GM19025 (cell line): ENCODE results near the gene CDK8.
"Not testable (repeated sequence)": the region's sequence is repeated elsewhere in the genome, so short reads cannot be mapped to it uniquely, and the experiment has no call there.

Source experiments
- ATAC-seq: cut with Tn5 transposase; IDR thresholded peaks from one replicate; pipeline ENCODE4 v1.9.1; 2021; ENCODE audit warnings: mild to moderate bottlenecking, low read depth, moderate library complexity; ENCODE audit not compliant: unreplicated experiment

The CDK8 gene

GRCh38 chr13:26310003-26310402 lies 56.1 kb downstream of the CDK8 start:
- no peak for ATAC-seq

DNA sequence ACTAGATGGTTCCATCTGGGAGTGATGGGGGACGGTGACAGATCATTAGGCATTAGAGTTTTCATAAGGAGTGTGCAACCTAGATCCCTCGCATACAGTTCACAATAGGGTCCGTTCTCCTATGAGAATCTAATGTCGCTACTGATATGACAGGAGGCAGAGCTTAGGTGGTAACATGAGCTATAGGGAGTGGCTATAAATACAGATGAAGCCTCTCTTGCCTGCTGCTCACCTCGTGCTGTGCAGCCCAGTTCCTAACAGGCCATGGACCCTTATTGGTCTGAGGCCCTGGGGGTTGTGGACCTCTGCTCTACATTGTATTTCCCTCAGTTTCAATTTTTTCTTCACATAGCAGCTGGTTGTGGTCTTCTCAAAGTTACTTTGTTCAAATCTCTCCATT lies 56.5 kb downstream of the CDK8 start:
- ATAC-seq = no peak

GRCh38 chr13:26312019-26312418 lies 58.1 kb downstream of the CDK8 start:
- not testable (repeated sequence) for ATAC-seq

DNA sequence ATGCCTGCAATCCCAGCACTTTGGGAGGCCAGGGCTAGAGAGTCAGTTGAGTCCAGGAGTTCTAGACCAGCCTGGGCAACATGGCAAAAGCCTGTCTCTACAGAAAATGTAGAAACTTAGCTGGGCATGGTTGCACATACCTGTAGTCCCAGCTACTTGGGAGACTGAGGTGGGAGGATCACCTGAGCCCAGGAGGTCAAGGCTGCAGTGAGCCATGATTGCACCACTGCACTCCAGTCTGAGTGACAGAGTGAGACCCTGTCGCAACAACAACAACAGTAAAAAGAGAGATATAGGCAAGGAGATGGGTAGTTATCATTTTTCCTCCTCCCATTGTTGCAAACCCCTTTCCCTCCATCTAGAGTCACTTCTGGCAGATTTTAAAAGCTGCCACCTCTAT lies 62.2 kb downstream of the CDK8 start:
- not testable (repeated sequence) for ATAC-seq

- no peak for ATAC-seq
These were observed 66.8 kb downstream of the CDK8 start for GRCh38 chr13:26320766-26321165.

GRCh38 chr13:26323127-26323526 lies 69.2 kb downstream of the CDK8 start:
- no peak for ATAC-seq

DNA sequence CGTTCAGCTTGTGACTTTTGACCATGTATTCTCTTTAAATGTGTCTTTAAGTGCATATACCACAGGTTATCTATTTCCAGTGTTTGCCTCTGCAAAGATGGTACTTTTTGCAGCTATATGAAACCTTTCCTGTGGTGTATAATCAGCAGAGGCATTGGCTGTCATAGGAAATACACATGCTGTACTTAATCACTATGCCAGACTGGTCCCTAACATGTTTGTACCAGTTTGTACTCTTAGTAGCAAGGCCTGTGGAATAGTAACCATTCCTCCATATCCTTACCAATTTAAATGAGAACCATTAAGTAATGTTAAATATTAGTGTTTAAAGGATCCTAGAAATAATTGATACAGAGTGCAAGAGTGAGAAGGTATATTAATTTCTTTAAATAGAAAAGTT lies 69.8 kb downstream of the CDK8 start:
- ATAC-seq = no peak

- ATAC-seq = no peak
These were observed 70.4 kb downstream of the CDK8 start for GRCh38 chr13:26324294-26324693.

GRCh38 chr13:26324867-26325266 lies 70.9 kb downstream of the CDK8 start:
- ATAC-seq = no peak

GRCh38 chr13:26325876-26326275 lies 71.9 kb downstream of the CDK8 start:
- peak; percentile 77 for ATAC-seq

GRCh38 chr13:26326562-26326961 lies 72.6 kb downstream of the CDK8 start:
- no peak for ATAC-seq

GRCh38 chr13:26327940-26328725 lies 74.2 kb downstream of the CDK8 start:
- ATAC-seq = no peak

GRCh38 chr13:26335158-26335557 lies 81.2 kb downstream of the CDK8 start:
- ATAC-seq = no peak

DNA sequence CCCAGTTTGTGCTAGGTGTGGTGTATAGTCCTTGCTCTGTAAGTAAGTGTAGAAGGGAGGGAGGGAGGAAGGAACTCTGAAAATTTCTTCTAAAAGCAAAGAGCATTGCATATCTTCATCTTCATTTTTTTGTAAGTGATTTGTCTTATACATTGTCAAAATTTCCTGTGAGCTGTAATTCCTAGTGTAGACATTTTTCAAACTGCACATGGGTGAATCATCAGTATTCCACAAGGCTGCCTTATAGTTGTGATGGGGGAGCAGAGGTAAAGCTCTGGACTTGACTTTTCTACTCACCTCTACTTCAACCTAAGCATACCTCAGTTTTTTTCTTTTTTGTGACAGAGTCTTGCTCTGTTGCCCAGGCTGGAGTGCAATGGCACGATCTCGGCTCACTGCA lies 86.9 kb downstream of the CDK8 start:
- no peak for ATAC-seq

- ATAC-seq = no peak
These were observed 89.0 kb downstream of the CDK8 start for GRCh38 chr13:26342898-26343297.

DNA sequence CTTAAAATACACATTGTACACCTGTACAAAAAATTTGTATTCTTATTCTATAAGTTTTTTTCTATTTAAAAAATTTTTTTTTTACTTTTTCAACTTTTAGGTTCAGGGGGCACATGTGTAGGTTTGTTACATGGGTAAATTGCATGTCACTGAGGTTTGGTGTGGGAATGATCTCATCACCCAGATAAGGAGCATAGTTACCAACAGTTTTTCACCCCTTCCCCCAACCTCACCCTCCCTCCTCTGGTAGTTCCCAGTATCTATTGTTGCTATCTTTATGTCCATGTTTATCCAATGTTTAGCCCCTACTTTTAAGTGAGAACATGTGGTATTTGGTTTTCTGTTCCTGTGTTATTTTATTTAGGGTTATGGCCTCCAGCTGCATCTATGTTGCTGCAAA lies 89.9 kb downstream of the CDK8 start:
- ATAC-seq = no peak

GRCh38 chr13:26344980-26345379 lies 91.1 kb downstream of the CDK8 start:
- no peak for ATAC-seq

DNA sequence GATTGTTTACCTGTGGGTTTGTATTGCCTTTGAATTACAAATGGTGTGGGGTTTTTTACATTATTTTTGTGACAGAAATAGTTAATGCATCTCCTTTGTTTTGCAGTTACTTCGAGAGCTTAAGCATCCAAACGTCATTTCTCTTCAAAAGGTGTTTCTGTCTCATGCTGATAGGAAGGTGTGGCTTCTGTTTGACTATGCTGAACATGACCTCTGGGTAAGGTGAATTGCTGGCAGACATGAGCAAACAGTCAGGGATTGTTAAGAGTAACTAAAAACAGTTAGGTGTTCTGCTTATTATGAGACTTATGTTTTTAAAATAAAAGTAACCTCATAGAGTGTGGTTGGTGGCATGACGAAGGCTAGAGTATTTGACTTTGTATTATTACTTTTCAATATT lies 95.0 kb downstream of the CDK8 start:
- no peak for ATAC-seq

- ATAC-seq = no peak
These were observed 108.3 kb downstream of the CDK8 start for GRCh38 chr13:26362261-26362660.

GRCh38 chr13:26370553-26370952 lies 116.6 kb downstream of the CDK8 start:
- ATAC-seq = no peak

DNA sequence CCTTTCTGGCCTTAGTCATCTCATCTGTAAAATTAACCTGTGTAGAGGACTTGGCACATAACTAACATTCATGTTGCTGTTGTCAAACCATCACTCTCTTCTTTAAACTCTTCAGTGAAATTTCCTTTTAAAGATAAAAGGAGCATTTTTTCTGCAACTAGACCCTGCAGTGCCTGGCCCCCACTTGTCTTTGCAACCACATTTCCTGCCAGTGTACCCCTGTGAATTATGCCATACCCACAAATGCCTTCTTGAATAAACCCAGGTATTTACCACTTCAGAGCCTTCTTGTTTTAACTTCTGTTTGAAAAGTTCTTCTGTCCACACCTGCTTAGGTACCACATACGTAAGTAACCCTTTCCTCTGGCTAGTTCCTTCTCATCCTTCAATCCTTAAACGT lies 118.8 kb downstream of the CDK8 start:
- no peak for ATAC-seq

DNA sequence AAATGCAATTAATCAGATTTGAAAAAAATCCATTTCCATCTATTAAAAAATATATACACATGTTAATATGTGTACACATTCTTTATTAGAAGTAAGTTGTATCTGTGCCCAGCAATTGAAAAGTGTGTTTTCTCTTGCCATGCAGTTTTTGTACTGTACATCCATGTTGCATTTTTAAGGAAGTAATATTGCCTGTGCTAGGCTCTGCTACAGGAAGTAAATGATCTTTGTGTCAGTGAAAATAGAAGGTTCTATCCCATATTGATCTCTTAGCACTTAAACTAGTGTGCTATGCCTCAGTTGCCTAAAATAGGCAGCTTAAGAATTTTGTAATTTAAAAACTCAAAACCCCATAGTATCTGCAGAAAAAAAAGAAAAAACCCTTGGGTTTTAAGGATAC lies 122.5 kb downstream of the CDK8 start:
- no peak for ATAC-seq

- ATAC-seq = no peak
These were observed 123.1 kb downstream of the CDK8 start for GRCh38 chr13:26377038-26377437.
